IPS-NIHi11 (cell line): Measurements from ENCODE around the gene ZNF444.
A peak's percentile ranks its signal among the peaks of the same experiment; 100 is the strongest.

Experiments
- DNase-seq: peaks from one replicate; pipeline ENCODE4 v3.0.0; 2012; ENCODE audit warnings: mixed read lengths, low spot score

ZNF444 gene

GRCh38 chr19:56121180-56122167 lies 19.6 kb upstream of the ZNF444 start, which contains the start of gene ZNF787:
TSS of gene ZNF787 (minus strand) at chr19:56121295. CDS start at chr19:56103217, 18,078 bp downstream.
- peak; percentile 96 for DNase-seq

- no peak for DNase-seq
Observed at GRCh38 chr19:56123266-56123891, 17.7 kb upstream of the ZNF444 start.

GRCh38 chr19:56124578-56124977 lies 16.5 kb upstream of the ZNF444 start:
- no peak for DNase-seq

GRCh38 chr19:56125806-56126590 lies 15.1 kb upstream of the ZNF444 start:
- no peak for DNase-seq

GRCh38 chr19:56126983-56127780 lies 13.9 kb upstream of the ZNF444 start:
- peak; percentile 49 for DNase-seq

- DNase-seq = no peak
Observed at GRCh38 chr19:56130006-56130405, 11.1 kb upstream of the ZNF444 start.

GRCh38 chr19:56131651-56132050 lies 9.4 kb upstream of the ZNF444 start:
- DNase-seq = no peak

GRCh38 chr19:56132316-56132822 lies 8.7 kb upstream of the ZNF444 start:
- no peak for DNase-seq

- DNase-seq = no peak
Observed at GRCh38 chr19:56133858-56134653, 7.0 kb upstream of the ZNF444 start.

- no peak for DNase-seq
Observed at GRCh38 chr19:56134654-56134921, 6.5 kb upstream of the ZNF444 start.

GRCh38 chr19:56136362-56136761 lies 4.7 kb upstream of the ZNF444 start:
- DNase-seq = no peak

GRCh38 chr19:56137405-56137804 lies 3.7 kb upstream of the ZNF444 start:
- no peak for DNase-seq

GRCh38 chr19:56138069-56138468 lies 3.0 kb upstream of the ZNF444 start:
- no peak for DNase-seq

- no peak for DNase-seq
Observed at GRCh38 chr19:56139847-56140582, 1.1 kb upstream of the ZNF444 start.

- DNase-seq = no peak
Observed at GRCh38 chr19:56141417-56141993, 418 bp downstream of the ZNF444 start.

GRCh38 chr19:56142087-56142787 lies 1.1 kb downstream of the ZNF444 start:
- no peak for DNase-seq

- no peak for DNase-seq
Observed at GRCh38 chr19:56142897-56143434, 1.9 kb downstream of the ZNF444 start.

- DNase-seq = no peak
Observed at GRCh38 chr19:56144376-56144775, 3.3 kb downstream of the ZNF444 start.

GRCh38 chr19:56144831-56145230 lies 3.7 kb downstream of the ZNF444 start:
- DNase-seq = no peak
